PFSK-1 (cell line): ENCODE data around the gene BMP4.

Source experiments
- FOXP2 ChIP-seq: optimal IDR thresholded peaks from 2 replicates; pipeline ENCODE3; 2011; ENCODE audit warnings: borderline replicate concordance, control low read depth, inconsistent platforms; ENCODE audit not compliant: insufficient read depth; ENCODE audit errors: extremely low read length, extremely low read depth
- POLR2AphosphoS5 ChIP-seq: IDR thresholded peaks from 2 replicates; pipeline ENCODE4 v1.6.1; 2012; ENCODE audit warnings: low read depth, mild to moderate bottlenecking, control low read depth, low read length, moderate library complexity
- SIN3A ChIP-seq: IDR thresholded peaks from 2 replicates; pipeline ENCODE4 v1.6.1; 2012; ENCODE audit warnings: mild to moderate bottlenecking, low read length, moderate library complexity, borderline replicate concordance; ENCODE audit not compliant: insufficient read depth
- TAF1 ChIP-seq: IDR thresholded peaks from 2 replicates; pipeline ENCODE4 v1.6.1; 2012; ENCODE audit warnings: low read length, control low read depth, borderline replicate concordance; ENCODE audit not compliant: insufficient read depth
- TF ChIP-seq, protein P1 (sequence below), 2 experiments: IDR thresholded peaks; 2 replicates each; pipeline versions ENCODE4 v1.6.1 to v1.8.0; 2011 to 2012; ENCODE audit warnings: low read depth in 2 of 2, low read length in 2 of 2, control low read depth in 1 of 2, inconsistent platforms in 1 of 2, mild to moderate bottlenecking in 1 of 2, moderate library complexity in 1 of 2; ENCODE audit not compliant: insufficient read depth in 1 of 2

The BMP4 gene

DNA sequence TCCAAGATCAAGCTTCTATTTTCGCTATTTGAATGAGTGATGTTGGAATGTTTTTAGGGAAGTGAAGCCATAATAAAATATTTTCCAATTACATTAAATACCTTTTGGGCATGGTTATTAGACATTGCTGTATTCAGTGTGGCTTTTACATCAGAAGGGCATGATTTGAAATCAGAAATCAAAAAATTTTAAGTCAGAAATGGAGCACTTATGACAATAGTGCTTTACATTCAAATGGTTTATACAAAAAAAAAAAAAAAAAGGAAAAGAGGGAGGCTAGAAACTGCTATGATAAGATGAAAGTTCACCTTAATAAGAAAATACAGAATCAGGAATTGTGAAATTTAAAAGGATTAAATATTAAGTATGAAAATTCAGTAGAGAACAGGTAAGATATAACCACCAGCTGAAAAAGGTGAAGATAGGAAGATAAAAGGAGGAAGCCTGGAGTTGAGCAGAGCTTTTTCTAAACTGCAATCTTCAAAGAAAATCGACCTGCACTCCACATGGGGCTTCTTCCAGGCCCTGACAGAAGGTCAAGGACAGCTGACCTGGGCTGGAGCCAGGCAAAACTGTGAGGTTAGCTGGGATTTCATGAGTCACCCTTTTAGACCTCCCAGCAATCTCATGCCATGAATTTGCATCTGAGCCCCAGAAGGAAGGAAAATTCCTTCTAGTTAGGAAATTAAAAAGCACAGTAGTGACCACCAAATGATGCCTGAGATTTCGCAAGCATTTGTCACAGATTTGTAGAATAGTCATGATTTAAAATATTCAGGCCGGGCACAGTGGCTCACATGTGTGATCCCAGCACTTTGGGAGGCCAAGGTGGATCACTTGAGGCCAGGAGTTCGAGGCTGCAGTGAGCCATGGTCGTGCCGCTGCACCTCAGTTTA lies 23.4 kb upstream of the BMP4 start:
- TF ChIP-seq, protein P1, sequence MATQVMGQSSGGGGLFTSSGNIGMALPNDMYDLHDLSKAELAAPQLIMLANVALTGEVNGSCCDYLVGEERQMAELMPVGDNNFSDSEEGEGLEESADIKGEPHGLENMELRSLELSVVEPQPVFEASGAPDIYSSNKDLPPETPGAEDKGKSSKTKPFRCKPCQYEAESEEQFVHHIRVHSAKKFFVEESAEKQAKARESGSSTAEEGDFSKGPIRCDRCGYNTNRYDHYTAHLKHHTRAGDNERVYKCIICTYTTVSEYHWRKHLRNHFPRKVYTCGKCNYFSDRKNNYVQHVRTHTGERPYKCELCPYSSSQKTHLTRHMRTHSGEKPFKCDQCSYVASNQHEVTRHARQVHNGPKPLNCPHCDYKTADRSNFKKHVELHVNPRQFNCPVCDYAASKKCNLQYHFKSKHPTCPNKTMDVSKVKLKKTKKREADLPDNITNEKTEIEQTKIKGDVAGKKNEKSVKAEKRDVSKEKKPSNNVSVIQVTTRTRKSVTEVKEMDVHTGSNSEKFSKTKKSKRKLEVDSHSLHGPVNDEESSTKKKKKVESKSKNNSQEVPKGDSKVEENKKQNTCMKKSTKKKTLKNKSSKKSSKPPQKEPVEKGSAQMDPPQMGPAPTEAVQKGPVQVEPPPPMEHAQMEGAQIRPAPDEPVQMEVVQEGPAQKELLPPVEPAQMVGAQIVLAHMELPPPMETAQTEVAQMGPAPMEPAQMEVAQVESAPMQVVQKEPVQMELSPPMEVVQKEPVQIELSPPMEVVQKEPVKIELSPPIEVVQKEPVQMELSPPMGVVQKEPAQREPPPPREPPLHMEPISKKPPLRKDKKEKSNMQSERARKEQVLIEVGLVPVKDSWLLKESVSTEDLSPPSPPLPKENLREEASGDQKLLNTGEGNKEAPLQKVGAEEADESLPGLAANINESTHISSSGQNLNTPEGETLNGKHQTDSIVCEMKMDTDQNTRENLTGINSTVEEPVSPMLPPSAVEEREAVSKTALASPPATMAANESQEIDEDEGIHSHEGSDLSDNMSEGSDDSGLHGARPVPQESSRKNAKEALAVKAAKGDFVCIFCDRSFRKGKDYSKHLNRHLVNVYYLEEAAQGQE (IDR thresholded peaks at IDR 0.05; ENCODE audit: insufficient read depth in 1 of 2, low read depth in 2 of 2, low read length in 2 of 2): no peak
- TF ChIP-seq SIN3A (no peak), POLR2AphosphoS5 (no peak), FOXP2 (no peak), TAF1 (no peak)

GRCh38 chr14:53979113-53979681 lies 22.6 kb upstream of the BMP4 start:
- TF ChIP-seq SIN3A (no peak), TAF1 (no peak), POLR2AphosphoS5 (no peak), FOXP2 (no peak)
- TF ChIP-seq, protein P1 (IDR thresholded peaks at IDR 0.05; ENCODE audit: insufficient read depth in 1 of 2, low read depth in 2 of 2, low read length in 2 of 2): no peak

GRCh38 chr14:53978194-53978593 lies 21.6 kb upstream of the BMP4 start:
- TF ChIP-seq FOXP2: no peak
- no peak for TF ChIP-seq SIN3A
- TF ChIP-seq TAF1: no peak
- TF ChIP-seq, protein P1 (IDR thresholded peaks at IDR 0.05; ENCODE audit: insufficient read depth in 1 of 2, low read depth in 2 of 2, low read length in 2 of 2): no peak
- TF ChIP-seq POLR2AphosphoS5: no peak

GRCh38 chr14:53975444-53975843 lies 18.8 kb upstream of the BMP4 start:
- TF ChIP-seq FOXP2 (no peak), SIN3A (no peak), POLR2AphosphoS5 (no peak), TAF1 (no peak)
- TF ChIP-seq, protein P1 (IDR thresholded peaks at IDR 0.05; ENCODE audit: insufficient read depth in 1 of 2, low read depth in 2 of 2, low read length in 2 of 2): no peak
